ENCODE measurements around the gene DUSP10.

GRCh38 chr1:221670081-221670480, 71.8 kb downstream of the DUSP10 start:
- TF ChIP-seq, protein P1, sequence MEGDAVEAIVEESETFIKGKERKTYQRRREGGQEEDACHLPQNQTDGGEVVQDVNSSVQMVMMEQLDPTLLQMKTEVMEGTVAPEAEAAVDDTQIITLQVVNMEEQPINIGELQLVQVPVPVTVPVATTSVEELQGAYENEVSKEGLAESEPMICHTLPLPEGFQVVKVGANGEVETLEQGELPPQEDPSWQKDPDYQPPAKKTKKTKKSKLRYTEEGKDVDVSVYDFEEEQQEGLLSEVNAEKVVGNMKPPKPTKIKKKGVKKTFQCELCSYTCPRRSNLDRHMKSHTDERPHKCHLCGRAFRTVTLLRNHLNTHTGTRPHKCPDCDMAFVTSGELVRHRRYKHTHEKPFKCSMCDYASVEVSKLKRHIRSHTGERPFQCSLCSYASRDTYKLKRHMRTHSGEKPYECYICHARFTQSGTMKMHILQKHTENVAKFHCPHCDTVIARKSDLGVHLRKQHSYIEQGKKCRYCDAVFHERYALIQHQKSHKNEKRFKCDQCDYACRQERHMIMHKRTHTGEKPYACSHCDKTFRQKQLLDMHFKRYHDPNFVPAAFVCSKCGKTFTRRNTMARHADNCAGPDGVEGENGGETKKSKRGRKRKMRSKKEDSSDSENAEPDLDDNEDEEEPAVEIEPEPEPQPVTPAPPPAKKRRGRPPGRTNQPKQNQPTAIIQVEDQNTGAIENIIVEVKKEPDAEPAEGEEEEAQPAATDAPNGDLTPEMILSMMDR (conservative IDR thresholded peaks at IDR 0.05 in 1 of 2, IDR thresholded peaks at IDR 0.05 in 1 of 2; ENCODE audit: low read depth in 1 of 2, low read length in 2 of 2), result no peak
- no peak for TF ChIP-seq EZH2 (IDR thresholded peaks at IDR 0.05; ENCODE audit: low read length, missing control alignments)
